Hepatocyte (in vitro differentiated cells): ENCODE data around the gene VEGFB. TPM values are rescaled to one million over a fixed set of nuclear protein-coding genes. Genes with fewer than 3 reads are reported as not detected.

Experiments used
- DNase-seq: peaks from one replicate; pipeline ENCODE4 v3.0.0-alpha.2; 2016; ENCODE audit warnings: low spot score
- H2AFZ ChIP-seq: fragments of 200-600 bp; sonication (generic); 2 replicates; pipeline ENCODE4 v1.6.0; 2016; ENCODE audit warnings: antibody characterized with exemption, mild to moderate bottlenecking
- H3K27ac ChIP-seq: fragments of 200-600 bp; sonication (generic); 2 replicates; pipeline ENCODE4 v1.5.1; 2016; ENCODE audit warnings: mild to moderate bottlenecking
- H3K27me3 ChIP-seq: fragments of 200-600 bp; sonication (generic); 2 replicates; pipeline ENCODE4 v1.6.1; 2016
- H3K36me3 ChIP-seq: fragments of 200-600 bp; sonication (generic); replicated peaks from 2 replicates; pipeline ENCODE4 v1.5.1; 2016; ENCODE audit warnings: low read depth; ENCODE audit not compliant: insufficient read depth
- H3K4me1 ChIP-seq: fragments of 200-600 bp; sonication (generic); 2 replicates; pipeline ENCODE4 v1.5.1; 2016; ENCODE audit warnings: mild to moderate bottlenecking, moderate library complexity; ENCODE audit not compliant: insufficient read depth
- H3K4me2 ChIP-seq: fragments of 200-600 bp; sonication (generic); 2 replicates; pipeline ENCODE4 v1.6.0; 2016
- H3K4me3 ChIP-seq: fragments of 200-600 bp; sonication (generic); 2 replicates; pipeline ENCODE4 v1.5.1; 2016; ENCODE audit warnings: mild to moderate bottlenecking
- H3K79me2 ChIP-seq: fragments of 200-600 bp; sonication (generic); 2 replicates; pipeline ENCODE4 v1.6.0; 2017; ENCODE audit warnings: mild to moderate bottlenecking
- H3K9me2 ChIP-seq: fragments of 200-600 bp; sonication (generic); replicated peaks from 2 replicates; pipeline ENCODE4 v1.6.0; 2017; ENCODE audit warnings: mild to moderate bottlenecking; ENCODE audit not compliant: insufficient read depth
- H3K9me3 ChIP-seq: fragments of 200-600 bp; sonication (generic); 2 replicates; pipeline ENCODE4 v1.5.1; 2016; ENCODE audit warnings: low read depth, mild to moderate bottlenecking
- H4K20me1 ChIP-seq: fragments of 200-600 bp; sonication (generic); 2 replicates; pipeline ENCODE4 v1.6.0; 2016; ENCODE audit warnings: mild to moderate bottlenecking; ENCODE audit not compliant: insufficient read depth, poor library complexity, severe bottlenecking
- EZH2 ChIP-seq: fragments of 200-600 bp; sonication (generic); IDR thresholded peaks from 2 replicates; pipeline ENCODE4 v1.6.1; 2016; ENCODE audit warnings: antibody characterized with exemption, mild to moderate bottlenecking, borderline replicate concordance
- EZH2phosphoT487 ChIP-seq: fragments of 200-600 bp; sonication (generic); IDR thresholded peaks from one replicate; pipeline ENCODE4 v1.6.1; 2018; ENCODE audit warnings: antibody characterized with exemption, mild to moderate bottlenecking, low read depth, moderate library complexity; ENCODE audit not compliant: unreplicated experiment, severe bottlenecking
- WGBS: methylation state at CpG from one replicate; pipeline ENCODE4 v1.1.6; 2016; ENCODE audit warnings: low lambda C conversion rate; ENCODE audit errors: missing lambda C conversion rate; 5-methylcytosine and 5-hydroxymethylcytosine counted together
- polyA plus RNA-seq: library from polyadenylated mRNA; unstranded; fragments of >200 nt; fragmentation: Nextera tagmentation; extraction: Ambion mirVana; gene quantifications from 2 replicates; pipeline ENCODE4 v1.2.1, GENCODE V29; 2016
- total RNA-seq: library from RNA; depleted of rRNA; stranded (reverse); fragments of >200 nt; gene quantifications from 2 replicates; pipeline ENCODE4 v1.2.3, GENCODE V29; 2014
- TF ChIP-seq, protein P1 (sequence below): fragments of 200-600 bp; sonication (generic); IDR thresholded peaks from 2 replicates; pipeline ENCODE4 v1.5.1; 2016; ENCODE audit warnings: antibody characterized with exemption, mild to moderate bottlenecking; ENCODE audit not compliant: poor library complexity

VEGFB gene
- total and polyA plus RNA-seq, 2 experiments from 2014 or later = 29.1 to 116 TPM

DNA sequence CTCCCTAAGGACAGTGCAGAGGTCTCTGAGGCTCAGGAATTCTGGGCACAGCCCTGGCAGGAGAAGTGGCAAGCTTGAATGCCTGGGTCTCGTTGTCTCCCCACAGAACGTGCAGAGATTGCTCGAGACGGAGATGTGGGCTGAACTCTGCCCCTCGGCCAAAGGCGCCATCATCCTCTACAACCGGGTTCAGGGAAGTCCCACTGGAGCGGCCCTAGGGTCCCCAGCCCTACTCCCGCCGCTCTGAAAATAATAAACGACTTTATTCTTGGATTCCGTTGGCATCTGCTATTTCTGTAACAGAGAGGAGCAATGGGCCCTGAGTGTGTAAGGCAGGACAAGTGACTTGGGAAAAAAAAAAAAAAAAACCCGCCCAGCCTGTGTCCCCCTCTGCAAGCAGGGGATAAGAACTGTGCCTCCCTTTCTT lies 4.6 kb upstream of the VEGFB start:
- WGBS = 60% methylated on average over 13 of the region's 13 CpGs
- Histone ChIP-seq H3K79me2 (peaks cover 39% of the 10 kb centered on the region), H3K4me1 (peaks cover 22% of the 10 kb centered on the region), H3K36me3 (no peaks in the 10 kb centered on the region), H3K9me2 (no peaks in the 10 kb centered on the region), H3K9me3 (no peaks in the 10 kb centered on the region), H3K4me2 (peak overlapping the region; percentile 97), H4K20me1 (no peaks in the 10 kb centered on the region), H3K27me3 (no peaks in the 10 kb centered on the region), H2AFZ (peak overlapping the region; percentile 14), H3K27ac (peak overlapping the region; percentile 45), H3K4me3 (peak overlapping the region; percentile 9)
- no peak for DNase-seq
- TF ChIP-seq EZH2phosphoT487 (no peak), EZH2 (no peak)
- TF ChIP-seq, protein P1, sequence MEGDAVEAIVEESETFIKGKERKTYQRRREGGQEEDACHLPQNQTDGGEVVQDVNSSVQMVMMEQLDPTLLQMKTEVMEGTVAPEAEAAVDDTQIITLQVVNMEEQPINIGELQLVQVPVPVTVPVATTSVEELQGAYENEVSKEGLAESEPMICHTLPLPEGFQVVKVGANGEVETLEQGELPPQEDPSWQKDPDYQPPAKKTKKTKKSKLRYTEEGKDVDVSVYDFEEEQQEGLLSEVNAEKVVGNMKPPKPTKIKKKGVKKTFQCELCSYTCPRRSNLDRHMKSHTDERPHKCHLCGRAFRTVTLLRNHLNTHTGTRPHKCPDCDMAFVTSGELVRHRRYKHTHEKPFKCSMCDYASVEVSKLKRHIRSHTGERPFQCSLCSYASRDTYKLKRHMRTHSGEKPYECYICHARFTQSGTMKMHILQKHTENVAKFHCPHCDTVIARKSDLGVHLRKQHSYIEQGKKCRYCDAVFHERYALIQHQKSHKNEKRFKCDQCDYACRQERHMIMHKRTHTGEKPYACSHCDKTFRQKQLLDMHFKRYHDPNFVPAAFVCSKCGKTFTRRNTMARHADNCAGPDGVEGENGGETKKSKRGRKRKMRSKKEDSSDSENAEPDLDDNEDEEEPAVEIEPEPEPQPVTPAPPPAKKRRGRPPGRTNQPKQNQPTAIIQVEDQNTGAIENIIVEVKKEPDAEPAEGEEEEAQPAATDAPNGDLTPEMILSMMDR = no peak

DNA sequence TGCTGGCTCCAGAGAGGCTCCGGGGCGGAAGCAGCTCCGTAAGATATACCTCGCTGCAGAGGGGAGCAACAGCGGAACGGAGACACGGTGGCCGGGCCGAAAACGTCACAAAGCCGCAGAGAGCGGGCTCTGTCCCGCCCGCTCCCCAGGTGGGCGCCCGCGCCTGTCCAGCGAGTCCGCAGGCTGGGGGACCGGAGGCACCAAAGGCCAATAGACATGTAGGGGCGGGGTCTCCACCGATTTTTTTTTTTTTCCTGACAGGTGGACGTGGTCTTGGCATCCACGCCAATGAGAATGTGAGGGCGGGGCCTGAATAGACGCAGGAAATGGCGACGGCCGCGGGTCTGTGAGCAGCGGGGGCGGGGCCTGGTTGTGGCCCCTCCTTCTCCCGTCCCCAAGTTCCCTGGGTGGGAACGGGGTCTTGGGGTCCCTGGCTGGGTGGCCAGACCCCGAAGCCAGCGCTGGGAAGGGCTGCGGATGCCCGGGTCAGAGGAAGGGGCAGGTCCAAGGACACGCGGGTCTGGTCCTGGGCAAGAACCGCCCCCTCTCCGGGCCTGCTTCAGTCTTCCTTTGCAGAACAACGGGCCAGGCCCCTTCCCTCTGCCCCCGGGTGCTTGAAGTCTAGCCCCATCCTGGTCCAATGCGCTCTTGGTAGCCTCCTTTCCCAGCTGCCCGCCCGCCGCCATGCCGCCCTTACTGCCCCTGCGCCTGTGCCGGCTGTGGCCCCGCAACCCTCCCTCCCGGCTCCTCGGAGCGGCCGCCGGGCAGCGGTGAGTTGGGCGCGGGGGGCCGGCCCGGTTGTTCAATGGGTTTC lies 4.0 kb upstream of the VEGFB start, which contains the start of gene DNAJC4:
DNAJC4 (plus strand) TSS at position 378 of the 814 bp plus-strand sequence; CDS start at position 685, 307 bp downstream.
- TF ChIP-seq, protein P1 = no peak
- no peak for TF ChIP-seq EZH2phosphoT487
- TF ChIP-seq EZH2 = no peak
- H3K27ac ChIP-seq = peak within 1 kb of the TSS; percentile 78
- peak within 1 kb of the TSS; percentile 97 for H3K4me2 ChIP-seq
- no peaks in the 10 kb centered on the region for H3K9me3 ChIP-seq
- no peaks in the 10 kb centered on the region for H3K36me3 ChIP-seq
- under 1% methylated on average over 43 of the region's 62 CpGs for WGBS
- peak; percentile 96 for DNase-seq
- peak within 1 kb of the TSS; percentile 55 for H2AFZ ChIP-seq
- peak within 1 kb of the TSS; percentile 68 for H3K4me3 ChIP-seq
- H3K9me2 ChIP-seq = no peaks in the 10 kb centered on the region
- no peaks in the 10 kb centered on the region for H3K27me3 ChIP-seq
- H3K79me2 ChIP-seq = peaks cover 40% of the 10 kb centered on the region
- peaks cover 4% of the 10 kb centered on the region for H4K20me1 ChIP-seq
- peaks cover 15% of the 10 kb centered on the region for H3K4me1 ChIP-seq

DNA sequence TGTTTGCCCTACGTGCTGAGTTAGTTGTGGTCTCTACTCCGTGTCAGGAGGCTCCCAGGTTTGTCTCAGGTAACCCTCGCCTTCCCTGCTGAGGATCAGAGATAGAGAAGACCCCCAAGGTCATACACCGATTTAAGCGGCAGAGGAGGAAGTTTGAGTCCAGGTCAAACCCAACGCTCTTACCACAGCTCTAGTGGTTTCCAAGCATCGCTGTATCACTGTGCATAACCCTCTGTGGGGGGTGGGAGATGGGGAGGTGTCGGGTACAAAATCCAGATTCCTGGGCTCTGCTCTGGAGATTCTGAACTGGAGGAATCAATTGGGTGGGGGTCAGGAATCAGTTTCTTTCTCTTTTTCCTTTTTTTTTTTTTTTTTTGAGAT lies 3.4 kb upstream of the VEGFB start:
- peak overlapping the region; percentile 78 for H3K27ac ChIP-seq
- H3K27me3 ChIP-seq = no peaks in the 10 kb centered on the region
- H3K79me2 ChIP-seq = peaks cover 42% of the 10 kb centered on the region
- TF ChIP-seq, protein P1 = no peak
- peaks cover 14% of the 10 kb centered on the region for H3K4me1 ChIP-seq
- peaks cover 10% of the 10 kb centered on the region for H4K20me1 ChIP-seq
- peak overlapping the region; percentile 55 for H2AFZ ChIP-seq
- no peaks in the 10 kb centered on the region for H3K9me3 ChIP-seq
- H3K4me3 ChIP-seq = peak overlapping the region; percentile 68
- DNase-seq = no peak
- no peaks in the 10 kb centered on the region for H3K9me2 ChIP-seq
- peak overlapping the region; percentile 97 for H3K4me2 ChIP-seq
- H3K36me3 ChIP-seq = no peaks in the 10 kb centered on the region
- 8% methylated on average over 8 of the region's 8 CpGs for WGBS
